DND-41 (cell line): ENCODE data around the gene SBF1.

Experiments used
- ATAC-seq: fragments of 200-7000 bp; cut with Tn5 transposase; 3 replicates; pipeline ENCODE4 v1.9.1; 2021; ENCODE audit warnings: low read depth; ENCODE audit not compliant: insufficient read depth
- DNase-seq: peaks from one replicate; pipeline ENCODE4 v3.0.0-alpha.2; 2020
- H2AFZ ChIP-seq: 2 replicates; pipeline ENCODE4 v1.6.0; 2012; ENCODE audit warnings: low read depth, low read length
- H3K27ac ChIP-seq: 2 replicates; pipeline ENCODE4 v1.5.1; 2012; ENCODE audit warnings: low read length, inconsistent platforms
- H3K27me3 ChIP-seq: fragments of 200-600 bp; sonication (generic); 2 replicates; pipeline ENCODE4 v1.6.0; 2012; ENCODE audit warnings: low read length, mild to moderate bottlenecking, inconsistent platforms; ENCODE audit not compliant: insufficient read depth, poor library complexity
- H3K36me3 ChIP-seq: 2 replicates; pipeline ENCODE4 v1.5.1; 2012; ENCODE audit warnings: low read length, inconsistent platforms; ENCODE audit not compliant: insufficient read depth
- H3K4me1 ChIP-seq: 2 replicates; pipeline ENCODE4 v1.5.1; 2012; ENCODE audit warnings: mild to moderate bottlenecking, low read length; ENCODE audit not compliant: insufficient read depth
- H3K4me2 ChIP-seq: 2 replicates; pipeline ENCODE4 v1.6.0; 2012; ENCODE audit warnings: mild to moderate bottlenecking, moderate library complexity, low read length, inconsistent platforms; ENCODE audit not compliant: insufficient read depth
- H3K4me3 ChIP-seq, 2 experiments: fragments of 200-600 bp in 1 of 2; shearing (Covaris generic) in 1 of 2; 2 replicates each; pipeline ENCODE4 v1.5.1; 2012 to 2016; ENCODE audit warnings: inconsistent platforms in 2 of 2, low read length in 2 of 2, mild to moderate bottlenecking in 2 of 2, low read depth in 1 of 2, moderate library complexity in 1 of 2
- H3K79me2 ChIP-seq: 2 replicates; pipeline ENCODE4 v1.6.0; 2012; ENCODE audit warnings: low read length, inconsistent platforms; ENCODE audit not compliant: insufficient read depth
- H3K9ac ChIP-seq: 2 replicates; pipeline ENCODE4 v1.6.0; 2012; ENCODE audit warnings: low read depth, mild to moderate bottlenecking, inconsistent platforms, low read length, moderate library complexity
- H3K9me3 ChIP-seq: 2 replicates; pipeline ENCODE4 v1.5.1; 2012; ENCODE audit warnings: low read length, moderate library complexity, mild to moderate bottlenecking, inconsistent platforms; ENCODE audit not compliant: insufficient read depth, severe bottlenecking
- H4K20me1 ChIP-seq: 2 replicates; pipeline ENCODE4 v1.6.0; 2012; ENCODE audit warnings: low read length; ENCODE audit not compliant: insufficient read depth
- EZH2 ChIP-seq: IDR thresholded peaks from 3 replicates; pipeline ENCODE4 v1.6.1; 2012; ENCODE audit warnings: borderline replicate concordance, low read depth, mild to moderate bottlenecking, moderate library complexity, low read length, inconsistent platforms; ENCODE audit not compliant: severe bottlenecking
- TF ChIP-seq, protein P1 (sequence below): IDR thresholded peaks from 2 replicates; pipeline ENCODE4 v1.5.1; 2012; ENCODE audit warnings: borderline replicate concordance, low read length, moderate library complexity, mild to moderate bottlenecking; ENCODE audit not compliant: poor library complexity, severe bottlenecking; ENCODE audit errors: extremely low read depth

Gene SBF1, protein sequence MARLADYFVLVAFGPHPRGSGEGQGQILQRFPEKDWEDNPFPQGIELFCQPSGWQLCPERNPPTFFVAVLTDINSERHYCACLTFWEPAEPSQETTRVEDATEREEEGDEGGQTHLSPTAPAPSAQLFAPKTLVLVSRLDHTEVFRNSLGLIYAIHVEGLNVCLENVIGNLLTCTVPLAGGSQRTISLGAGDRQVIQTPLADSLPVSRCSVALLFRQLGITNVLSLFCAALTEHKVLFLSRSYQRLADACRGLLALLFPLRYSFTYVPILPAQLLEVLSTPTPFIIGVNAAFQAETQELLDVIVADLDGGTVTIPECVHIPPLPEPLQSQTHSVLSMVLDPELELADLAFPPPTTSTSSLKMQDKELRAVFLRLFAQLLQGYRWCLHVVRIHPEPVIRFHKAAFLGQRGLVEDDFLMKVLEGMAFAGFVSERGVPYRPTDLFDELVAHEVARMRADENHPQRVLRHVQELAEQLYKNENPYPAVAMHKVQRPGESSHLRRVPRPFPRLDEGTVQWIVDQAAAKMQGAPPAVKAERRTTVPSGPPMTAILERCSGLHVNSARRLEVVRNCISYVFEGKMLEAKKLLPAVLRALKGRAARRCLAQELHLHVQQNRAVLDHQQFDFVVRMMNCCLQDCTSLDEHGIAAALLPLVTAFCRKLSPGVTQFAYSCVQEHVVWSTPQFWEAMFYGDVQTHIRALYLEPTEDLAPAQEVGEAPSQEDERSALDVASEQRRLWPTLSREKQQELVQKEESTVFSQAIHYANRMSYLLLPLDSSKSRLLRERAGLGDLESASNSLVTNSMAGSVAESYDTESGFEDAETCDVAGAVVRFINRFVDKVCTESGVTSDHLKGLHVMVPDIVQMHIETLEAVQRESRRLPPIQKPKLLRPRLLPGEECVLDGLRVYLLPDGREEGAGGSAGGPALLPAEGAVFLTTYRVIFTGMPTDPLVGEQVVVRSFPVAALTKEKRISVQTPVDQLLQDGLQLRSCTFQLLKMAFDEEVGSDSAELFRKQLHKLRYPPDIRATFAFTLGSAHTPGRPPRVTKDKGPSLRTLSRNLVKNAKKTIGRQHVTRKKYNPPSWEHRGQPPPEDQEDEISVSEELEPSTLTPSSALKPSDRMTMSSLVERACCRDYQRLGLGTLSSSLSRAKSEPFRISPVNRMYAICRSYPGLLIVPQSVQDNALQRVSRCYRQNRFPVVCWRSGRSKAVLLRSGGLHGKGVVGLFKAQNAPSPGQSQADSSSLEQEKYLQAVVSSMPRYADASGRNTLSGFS (N-terminal part only)

GRCh38 chr22:50474710-50475651 lies at the start of gene SBF1:
Gene SBF1 (minus strand): TSS chr22:50475035. CDS start chr22:50474840, 195 bp downstream.
- Histone ChIP-seq H3K79me2 (peaks cover 50% of the 10 kb centered on the region), H3K27me3 (no peaks in the 10 kb centered on the region), H3K36me3 (peaks cover 35% of the 10 kb centered on the region), H3K27ac (peak within 1 kb of the TSS; percentile 91), H3K9me3 (no peaks in the 10 kb centered on the region), H2AFZ (peak within 1 kb of the TSS; percentile 96), H3K4me2 (peak within 1 kb of the TSS; percentile 99), H4K20me1 (peaks cover 43% of the 10 kb centered on the region), H3K4me1 (peaks cover 55% of the 10 kb centered on the region), H3K9ac (peak within 1 kb of the TSS; percentile 84), H3K4me3 (peak within 1 kb of the TSS; percentile 93 to 96)
- TF ChIP-seq, protein P1, sequence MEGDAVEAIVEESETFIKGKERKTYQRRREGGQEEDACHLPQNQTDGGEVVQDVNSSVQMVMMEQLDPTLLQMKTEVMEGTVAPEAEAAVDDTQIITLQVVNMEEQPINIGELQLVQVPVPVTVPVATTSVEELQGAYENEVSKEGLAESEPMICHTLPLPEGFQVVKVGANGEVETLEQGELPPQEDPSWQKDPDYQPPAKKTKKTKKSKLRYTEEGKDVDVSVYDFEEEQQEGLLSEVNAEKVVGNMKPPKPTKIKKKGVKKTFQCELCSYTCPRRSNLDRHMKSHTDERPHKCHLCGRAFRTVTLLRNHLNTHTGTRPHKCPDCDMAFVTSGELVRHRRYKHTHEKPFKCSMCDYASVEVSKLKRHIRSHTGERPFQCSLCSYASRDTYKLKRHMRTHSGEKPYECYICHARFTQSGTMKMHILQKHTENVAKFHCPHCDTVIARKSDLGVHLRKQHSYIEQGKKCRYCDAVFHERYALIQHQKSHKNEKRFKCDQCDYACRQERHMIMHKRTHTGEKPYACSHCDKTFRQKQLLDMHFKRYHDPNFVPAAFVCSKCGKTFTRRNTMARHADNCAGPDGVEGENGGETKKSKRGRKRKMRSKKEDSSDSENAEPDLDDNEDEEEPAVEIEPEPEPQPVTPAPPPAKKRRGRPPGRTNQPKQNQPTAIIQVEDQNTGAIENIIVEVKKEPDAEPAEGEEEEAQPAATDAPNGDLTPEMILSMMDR = no peak
- no peak for TF ChIP-seq EZH2
- peak; percentile 55 for ATAC-seq
- DNase-seq = peak; percentile 86

DNA sequence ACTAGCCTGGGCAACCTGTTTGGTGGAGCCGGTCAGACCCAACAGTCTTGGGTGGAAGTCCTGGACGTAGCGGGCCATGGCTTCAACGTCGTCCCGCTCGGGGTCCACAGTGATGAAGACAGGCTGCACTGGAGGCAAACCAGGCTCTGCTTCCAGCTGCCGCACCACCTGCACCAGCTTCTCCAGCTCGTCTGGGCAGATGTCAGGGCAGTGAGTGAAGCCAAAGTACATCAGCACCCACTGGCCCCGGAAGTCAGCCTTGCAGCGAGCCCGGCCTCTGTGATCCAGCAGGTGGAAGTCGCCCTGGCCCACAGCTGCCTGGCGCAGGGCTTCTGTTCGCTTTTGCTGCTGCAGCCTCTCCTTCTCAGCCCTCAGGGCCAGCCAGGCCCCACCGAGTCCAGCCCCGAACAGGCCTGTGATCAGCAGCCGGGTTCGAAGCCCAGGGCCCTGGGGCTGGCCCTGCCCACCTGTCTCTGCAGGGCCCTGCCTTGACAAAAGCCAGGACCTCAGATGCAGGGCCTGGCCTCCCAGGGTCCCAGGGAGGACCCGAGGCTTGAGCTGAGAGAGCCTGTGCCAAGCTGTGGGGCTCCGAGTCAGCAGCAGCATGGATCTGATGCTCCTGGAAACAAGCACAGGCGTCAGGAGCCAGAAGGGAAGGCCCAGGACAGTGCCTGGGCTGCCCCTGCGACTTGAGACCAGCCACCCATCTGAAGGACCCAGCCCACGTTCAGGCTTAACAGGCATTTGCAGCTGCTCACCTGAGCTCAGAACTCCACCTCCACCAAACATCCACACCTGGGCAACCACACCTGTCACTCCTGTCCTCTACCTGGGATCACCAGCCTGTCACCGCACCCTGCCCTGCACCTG lies 49.2 kb upstream of the SBF1 start:
- Histone ChIP-seq H3K9ac (peak overlapping the region; percentile 74), H3K79me2 (peaks cover 52% of the 10 kb centered on the region), H4K20me1 (peaks cover 36% of the 10 kb centered on the region), H3K36me3 (peaks cover 47% of the 10 kb centered on the region), H3K4me2 (peak overlapping the region; percentile 98), H3K4me3 (peak overlapping the region; percentile 80 to 89; a peak in 3 of 4 replicates), H3K27ac (peak overlapping the region; percentile 92), H2AFZ (no peak overlapping the region), H3K4me1 (peaks cover 40% of the 10 kb centered on the region), H3K27me3 (no peaks in the 10 kb centered on the region), H3K9me3 (no peaks in the 10 kb centered on the region)
- no peak for TF ChIP-seq EZH2
- TF ChIP-seq, protein P1 = no peak
- ATAC-seq (no peak), DNase-seq (no peak)
